DLD1 (cell line): ENCODE measurements around the gene CCBE1.

ENCODE experiments used
- in situ Hi-C: cut with HindIII; loops from 2 replicates; pipeline ENCODE4 v1.10.0; 2017; ENCODE audit warnings: low sequenced_read_pairs

The CCBE1 gene

DNA sequence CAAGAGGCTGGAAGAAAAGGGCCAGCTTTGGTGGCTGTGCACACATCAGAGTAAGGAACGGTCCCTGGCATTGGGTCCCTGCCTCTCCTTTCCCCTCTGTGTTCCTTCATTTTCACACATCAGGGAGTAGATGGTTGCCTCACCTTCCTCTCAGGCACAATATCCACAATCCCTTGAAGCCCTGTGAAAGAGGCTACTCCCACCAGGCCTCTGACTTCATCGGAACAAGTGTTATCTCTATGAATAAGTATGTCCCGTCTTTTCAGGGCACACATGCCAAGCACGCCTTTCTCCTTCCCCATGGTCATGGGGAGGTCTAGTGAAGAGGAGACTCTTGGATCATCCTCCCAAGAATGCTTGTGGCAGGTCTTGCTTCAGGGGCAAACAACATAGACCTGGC, 277.0 kb downstream of the CCBE1 start:
- in situ Hi-C loops: no loop called here

DNA sequence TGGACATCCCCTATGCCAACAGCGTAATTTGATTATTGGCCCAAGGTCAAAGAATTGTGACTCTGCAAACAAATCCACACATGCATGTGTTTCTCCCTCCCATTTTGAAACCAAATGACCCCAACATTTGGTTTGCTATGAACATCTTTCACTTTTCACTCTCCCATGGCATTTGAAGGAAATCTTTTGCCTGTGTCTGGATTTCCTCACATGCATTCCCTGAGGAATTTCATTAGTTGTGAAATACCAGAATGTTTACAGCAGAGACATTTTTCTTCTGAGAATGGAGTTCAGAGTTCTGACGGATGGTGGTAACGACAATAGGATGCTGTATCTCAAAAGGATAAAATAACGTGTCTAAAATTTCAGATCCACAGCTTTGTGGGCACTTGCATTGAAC, 277.8 kb downstream of the CCBE1 start:
- in situ Hi-C loops: no loop called here

GRCh38 chr18:59416818-59417217, 280.4 kb downstream of the CCBE1 start:
- in situ Hi-C loops: no loop called here

DNA sequence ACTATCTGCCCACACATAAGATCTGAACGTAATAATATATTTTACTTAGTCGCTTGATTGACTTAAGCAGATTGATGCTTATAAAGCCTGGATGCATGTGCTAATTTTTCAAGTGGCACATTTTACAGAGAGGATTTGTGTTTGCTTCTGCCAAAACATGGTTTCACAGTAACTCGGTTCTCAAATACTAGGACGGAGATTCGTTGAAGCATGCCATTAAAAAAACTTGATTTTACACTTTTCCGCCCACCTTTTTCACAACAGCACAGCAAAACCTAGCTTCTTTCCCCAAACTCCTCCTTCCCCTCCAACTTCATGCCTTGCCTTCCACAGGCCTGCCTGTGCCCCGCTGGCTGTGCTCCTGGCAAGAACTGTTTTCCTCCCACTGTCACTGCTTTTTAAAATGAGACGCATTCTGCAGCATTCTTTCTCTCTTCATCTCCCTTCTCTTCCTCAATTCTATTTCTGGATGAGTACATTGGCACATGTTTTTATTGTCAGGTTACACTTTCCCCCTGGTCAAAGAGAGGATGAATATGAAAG, 283.0 kb downstream of the CCBE1 start:
- in situ Hi-C loops: no loop called here

GRCh38 chr18:59402432-59403090, 294.7 kb downstream of the CCBE1 start:
- in situ Hi-C loops: no loop called here

DNA sequence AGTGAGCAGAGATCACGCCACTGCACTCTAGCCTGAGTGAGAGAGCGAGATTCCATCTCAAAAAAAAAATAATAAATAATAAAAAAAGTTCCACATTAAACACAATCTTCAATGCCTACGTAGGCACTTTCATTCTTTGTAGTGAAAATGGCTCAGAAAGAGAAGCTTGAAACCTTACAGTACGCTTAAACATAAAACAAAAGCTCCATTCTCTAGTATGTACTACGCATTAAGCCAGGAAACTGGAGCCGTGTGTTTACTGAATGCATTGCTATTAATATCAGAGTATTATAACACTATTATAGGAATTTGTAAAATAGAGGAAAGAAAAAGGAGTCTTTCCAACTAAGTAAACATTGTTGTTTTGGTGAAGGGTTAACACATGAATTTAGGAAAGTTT, 296.8 kb downstream of the CCBE1 start:
- in situ Hi-C loops: no loop called here

DNA sequence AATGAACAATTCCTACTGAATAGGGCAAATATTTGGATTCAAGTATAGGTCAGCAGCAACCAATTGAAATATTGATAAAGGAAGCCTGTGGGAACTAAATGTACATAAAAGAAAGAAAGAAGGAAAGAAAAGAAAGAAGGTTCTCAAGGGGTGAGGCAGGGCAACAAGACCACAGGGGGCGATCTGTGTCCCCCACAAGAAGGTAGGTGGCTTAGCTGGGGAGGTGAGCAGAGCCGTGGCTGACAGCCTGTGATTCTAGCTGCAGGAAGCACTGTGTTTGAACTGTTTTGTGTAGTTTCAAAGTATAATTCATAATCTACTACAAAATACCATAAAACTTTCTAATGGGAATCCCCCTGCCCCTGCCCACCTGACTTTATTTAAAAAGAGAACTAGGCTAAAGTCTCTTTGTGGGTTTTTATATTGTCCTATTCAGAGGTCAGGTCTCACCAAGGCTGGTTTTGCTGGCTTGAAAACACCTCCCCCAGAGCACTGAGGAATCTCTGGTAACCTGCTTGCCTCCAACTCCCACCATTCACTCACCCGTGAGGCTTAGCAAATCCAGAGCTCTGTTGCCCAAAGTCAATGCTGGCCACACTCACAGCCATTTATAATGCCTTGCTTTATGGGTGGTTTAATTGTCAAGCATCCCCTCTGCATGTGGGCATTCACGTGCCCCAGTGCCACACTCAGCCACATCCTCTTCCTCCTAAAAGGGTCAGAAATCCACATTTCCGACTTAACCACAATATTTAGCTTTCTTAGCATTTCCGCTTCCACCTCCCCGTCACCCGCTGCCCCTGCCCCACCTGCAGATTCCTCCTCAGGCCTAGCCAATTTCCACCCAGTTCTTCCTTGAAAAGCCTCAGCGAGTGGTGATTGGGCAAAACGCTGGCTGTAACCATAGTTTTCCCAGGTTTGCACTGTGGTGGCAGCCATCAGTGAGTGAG, 301.7 kb downstream of the CCBE1 start:
- in situ Hi-C loops: no loop called here

- in situ Hi-C loops: no loop called here
Observed at GRCh38 chr18:59393381-59393780, 303.8 kb downstream of the CCBE1 start.

DNA sequence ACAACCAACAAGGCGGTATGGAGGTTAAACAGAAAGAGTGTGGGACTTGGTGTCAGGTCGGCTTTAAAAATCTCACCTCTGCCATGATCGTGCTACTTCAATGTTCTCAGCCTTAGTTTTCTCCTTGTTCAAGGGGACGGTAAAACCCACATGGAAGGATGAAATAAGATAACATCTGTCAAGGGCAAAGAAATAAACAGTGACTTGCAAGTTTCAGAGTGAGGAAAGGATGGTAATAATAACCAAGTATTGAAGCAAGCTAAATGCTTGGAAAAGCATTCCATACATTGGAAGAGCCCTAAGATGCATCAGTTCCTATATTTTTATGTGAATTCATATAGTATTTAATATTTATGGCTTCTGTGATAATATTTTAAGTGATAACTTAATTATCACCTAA, 308.4 kb downstream of the CCBE1 start:
- in situ Hi-C loops: no loop called here

- in situ Hi-C loops: no loop called here
Observed at GRCh38 chr18:59387687-59388565, 309.3 kb downstream of the CCBE1 start.

- in situ Hi-C loops: no loop called here
Observed at GRCh38 chr18:59386909-59387686, 310.1 kb downstream of the CCBE1 start.

- in situ Hi-C loops: no loop called here
Observed at GRCh38 chr18:59385191-59385590, 312.0 kb downstream of the CCBE1 start.

DNA sequence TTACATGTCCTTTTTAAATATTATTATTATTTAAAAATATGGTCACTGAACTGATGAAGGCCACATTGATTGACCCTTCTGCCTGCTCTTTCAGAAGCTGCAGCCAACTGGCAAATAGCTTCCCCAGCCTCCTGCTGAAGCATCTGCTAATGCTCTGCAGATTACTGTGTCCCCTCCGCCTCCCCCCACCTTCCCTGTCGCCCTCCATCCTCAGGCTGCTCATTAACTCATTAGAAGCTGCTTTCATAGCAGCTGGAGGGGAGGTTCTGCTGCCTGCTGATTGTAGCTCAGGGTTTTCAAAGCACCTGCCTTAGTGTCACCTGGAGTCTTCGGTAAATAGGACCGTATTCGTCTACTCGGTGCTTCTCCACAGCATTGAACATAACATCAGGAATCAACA, 313.4 kb downstream of the CCBE1 start:
- in situ Hi-C loops: no loop called here

- in situ Hi-C loops: no loop called here
Observed at GRCh38 chr18:59382383-59382782, 314.8 kb downstream of the CCBE1 start.

- in situ Hi-C loops: no loop called here
Observed at GRCh38 chr18:59381949-59382348, 315.3 kb downstream of the CCBE1 start.
